Retinal pigment epithelial cell (primary cell): ENCODE data around the gene KIF19.
A peak's percentile ranks its signal among the peaks of the same experiment; 100 is the strongest.

Source experiments
- DNase-seq: peaks from one replicate; pipeline ENCODE4 v3.0.0-alpha.2; 2010; ENCODE audit warnings: low read depth
- H3K4me3 ChIP-seq: 2 replicates; pipeline ENCODE4 v1.5.1; 2011; ENCODE audit warnings: mild to moderate bottlenecking, low read length, control low read depth, moderate library complexity
- CTCF ChIP-seq: conservative IDR thresholded peaks from 2 replicates; pipeline ENCODE4 v1.5.1; 2011; ENCODE audit warnings: low read depth, low read length, control low read depth, inconsistent platforms

The KIF19 gene

GRCh38 chr17:74296548-74296936 lies 29.5 kb upstream of the KIF19 start:
- no peak for DNase-seq
- TF ChIP-seq CTCF: peak; percentile 73
- no peak overlapping the region for H3K4me3 ChIP-seq

GRCh38 chr17:74297941-74298340 lies 28.1 kb upstream of the KIF19 start:
- no peak for TF ChIP-seq CTCF
- no peak overlapping the region for H3K4me3 ChIP-seq
- no peak for DNase-seq

GRCh38 chr17:74298778-74299177 lies 27.2 kb upstream of the KIF19 start:
- no peak for TF ChIP-seq CTCF
- no peak overlapping the region for H3K4me3 ChIP-seq
- DNase-seq: no peak

- H3K4me3 ChIP-seq: no peak overlapping the region
- DNase-seq: no peak
- TF ChIP-seq CTCF: no peak
Observed at GRCh38 chr17:74299226-74300009, 26.6 kb upstream of the KIF19 start.

GRCh38 chr17:74303305-74303704 lies 22.7 kb upstream of the KIF19 start:
- no peak overlapping the region for H3K4me3 ChIP-seq
- DNase-seq: no peak
- no peak for TF ChIP-seq CTCF

- no peak overlapping the region for H3K4me3 ChIP-seq
- no peak for TF ChIP-seq CTCF
- no peak for DNase-seq
Observed at GRCh38 chr17:74304184-74304583, 21.8 kb upstream of the KIF19 start.
